ENCODE results near the gene IQSEC3. TPM values are rescaled to one million over a fixed set of nuclear protein-coding genes. Genes with fewer than 3 reads are reported as not detected.
A peak's percentile ranks its signal among the peaks of the same experiment; 100 is the strongest.
"Not testable (repeated sequence)": the region's sequence is repeated elsewhere in the genome, so short reads cannot be mapped to it uniquely, and the experiment has no call there.

IQSEC3 gene
- polyA plus RNA-seq, 4 donors, result under 0.01 to 1.5 (median 1.4) TPM; not detected in 1

- H3K4me1 ChIP-seq (ENCODE audit: control insufficient read depth in 3 of 3, insufficient read depth in 2 of 3, low read depth in 1 of 3, low read length in 2 of 3), result no peaks in the 10 kb centered on the region
- WGBS, 3 donors, result 56 to 62% (median 61%) methylated on average over 7 of the region's 7 CpGs
- no peak for FAIRE-seq
- H3K36me3 ChIP-seq (ENCODE audit: control insufficient read depth in 3 of 3, insufficient read depth in 2 of 3, low read depth in 1 of 3, low read length in 3 of 3), result no peaks in the 10 kb centered on the region
- H3K4me3 ChIP-seq (ENCODE audit: low read depth in 1 of 3, low read length in 3 of 3), result no peak overlapping the region
- H3K9me3 ChIP-seq (ENCODE audit: control insufficient read depth in 2 of 2, insufficient read depth in 1 of 2, low read depth in 1 of 2, low read length in 1 of 2), result no peaks in the 10 kb centered on the region
- no peak for DNase-seq
- H3K27me3 ChIP-seq (ENCODE audit: control insufficient read depth in 3 of 3, insufficient read depth in 3 of 3, low read length in 3 of 3), result peaks cover 0 to 18% (median 13%) of the 10 kb centered on the region in 3 donors
- no peak overlapping the region for H3K27ac ChIP-seq (ENCODE audit: low read depth in 1 of 3, low read length in 2 of 3)
Measured at GRCh38 chr12:56683-57346, 9.8 kb upstream of the IQSEC3 start.

GRCh38 chr12:57539-57938 lies 9.0 kb upstream of the IQSEC3 start:
- Histone ChIP-seq H3K4me1 (ENCODE audit: control insufficient read depth in 3 of 3, insufficient read depth in 2 of 3, low read depth in 1 of 3, low read length in 2 of 3) (no peaks in the 10 kb centered on the region), H3K9me3 (ENCODE audit: control insufficient read depth in 2 of 2, insufficient read depth in 1 of 2, low read depth in 1 of 2, low read length in 1 of 2) (no peaks in the 10 kb centered on the region), H3K36me3 (ENCODE audit: control insufficient read depth in 3 of 3, insufficient read depth in 2 of 3, low read depth in 1 of 3, low read length in 3 of 3) (no peaks in the 10 kb centered on the region), H3K27ac (ENCODE audit: low read depth in 1 of 3, low read length in 2 of 3) (no peak overlapping the region), H3K4me3 (ENCODE audit: low read depth in 1 of 3, low read length in 3 of 3) (no peak overlapping the region), H3K27me3 (ENCODE audit: control insufficient read depth in 3 of 3, insufficient read depth in 3 of 3, low read length in 3 of 3) (peaks cover 0 to 18% (median 13%) of the 10 kb centered on the region in 3 donors)
- FAIRE-seq, result no peak
- WGBS, 3 donors, result 77 to 78% (median 78%) methylated on average over 7 of the region's 7 CpGs
- no peak for DNase-seq

GRCh38 chr12:58832-59231 lies 7.7 kb upstream of the IQSEC3 start:
- H3K27me3 ChIP-seq (ENCODE audit: control insufficient read depth in 3 of 3, insufficient read depth in 3 of 3, low read length in 3 of 3), result peaks cover 0 to 18% (median 9%) of the 10 kb centered on the region in 3 donors
- no peaks in the 10 kb centered on the region for H3K4me1 ChIP-seq (ENCODE audit: control insufficient read depth in 3 of 3, insufficient read depth in 2 of 3, low read depth in 1 of 3, low read length in 2 of 3)
- H3K4me3 ChIP-seq (ENCODE audit: low read depth in 1 of 3, low read length in 3 of 3), result no peak overlapping the region
- H3K36me3 ChIP-seq (ENCODE audit: control insufficient read depth in 3 of 3, insufficient read depth in 2 of 3, low read depth in 1 of 3, low read length in 3 of 3), result no peaks in the 10 kb centered on the region
- no peak for DNase-seq
- no peak overlapping the region for H3K27ac ChIP-seq (ENCODE audit: low read depth in 1 of 3, low read length in 2 of 3)
- H3K9me3 ChIP-seq (ENCODE audit: control insufficient read depth in 2 of 2, insufficient read depth in 1 of 2, low read depth in 1 of 2, low read length in 1 of 2), result no peaks in the 10 kb centered on the region
- FAIRE-seq, result no peak

GRCh38 chr12:61845-62244 lies 4.7 kb upstream of the IQSEC3 start:
- H3K27me3 ChIP-seq (ENCODE audit: control insufficient read depth in 3 of 3, insufficient read depth in 3 of 3, low read length in 3 of 3); FAIRE-seq; H3K27ac ChIP-seq (ENCODE audit: low read depth in 1 of 3, low read length in 2 of 3); H3K4me3 ChIP-seq (ENCODE audit: low read depth in 1 of 3, low read length in 3 of 3); H3K9me3 ChIP-seq (ENCODE audit: control insufficient read depth in 2 of 2, insufficient read depth in 1 of 2, low read depth in 1 of 2, low read length in 1 of 2); H3K36me3 ChIP-seq (ENCODE audit: control insufficient read depth in 3 of 3, insufficient read depth in 2 of 3, low read depth in 1 of 3, low read length in 3 of 3); DNase-seq; H3K4me1 ChIP-seq (ENCODE audit: control insufficient read depth in 3 of 3, insufficient read depth in 2 of 3, low read depth in 1 of 3, low read length in 2 of 3): not testable (repeated sequence)

GRCh38 chr12:65491-66063 lies 990 bp upstream of the IQSEC3 start:
- H3K36me3 ChIP-seq (ENCODE audit: control insufficient read depth in 3 of 3, insufficient read depth in 2 of 3, low read depth in 1 of 3, low read length in 3 of 3); H3K9me3 ChIP-seq (ENCODE audit: control insufficient read depth in 2 of 2, insufficient read depth in 1 of 2, low read depth in 1 of 2, low read length in 1 of 2); FAIRE-seq; H3K27ac ChIP-seq (ENCODE audit: low read depth in 1 of 3, low read length in 2 of 3); H3K4me3 ChIP-seq (ENCODE audit: low read depth in 1 of 3, low read length in 3 of 3); H3K27me3 ChIP-seq (ENCODE audit: control insufficient read depth in 3 of 3, insufficient read depth in 3 of 3, low read length in 3 of 3); DNase-seq; H3K4me1 ChIP-seq (ENCODE audit: control insufficient read depth in 3 of 3, insufficient read depth in 2 of 3, low read depth in 1 of 3, low read length in 2 of 3): not testable (repeated sequence)
- 53 to 54% (median 54%) methylated on average over 4 of the region's 4 CpGs for WGBS, 3 donors

GRCh38 chr12:66782-67504 lies 376 bp downstream of the IQSEC3 start:
- H3K27me3 ChIP-seq (ENCODE audit: control insufficient read depth in 3 of 3, insufficient read depth in 3 of 3, low read length in 3 of 3); H3K4me3 ChIP-seq (ENCODE audit: low read depth in 1 of 3, low read length in 3 of 3); H3K9me3 ChIP-seq (ENCODE audit: control insufficient read depth in 2 of 2, insufficient read depth in 1 of 2, low read depth in 1 of 2, low read length in 1 of 2); H3K36me3 ChIP-seq (ENCODE audit: control insufficient read depth in 3 of 3, insufficient read depth in 2 of 3, low read depth in 1 of 3, low read length in 3 of 3); H3K27ac ChIP-seq (ENCODE audit: low read depth in 1 of 3, low read length in 2 of 3); H3K4me1 ChIP-seq (ENCODE audit: control insufficient read depth in 3 of 3, insufficient read depth in 2 of 3, low read depth in 1 of 3, low read length in 2 of 3); FAIRE-seq: not testable (repeated sequence)
- WGBS, 3 donors, result 4 to 11% (median 10%) methylated on average over 28 to 51 of the region's 66 CpGs
- DNase-seq, result peak in 1 of 2 donors; percentile 52

- H3K4me1 ChIP-seq (ENCODE audit: control insufficient read depth in 3 of 3, insufficient read depth in 2 of 3, low read depth in 1 of 3, low read length in 2 of 3); H3K27me3 ChIP-seq (ENCODE audit: control insufficient read depth in 3 of 3, insufficient read depth in 3 of 3, low read length in 3 of 3); H3K36me3 ChIP-seq (ENCODE audit: control insufficient read depth in 3 of 3, insufficient read depth in 2 of 3, low read depth in 1 of 3, low read length in 3 of 3); H3K9me3 ChIP-seq (ENCODE audit: control insufficient read depth in 2 of 2, insufficient read depth in 1 of 2, low read depth in 1 of 2, low read length in 1 of 2); DNase-seq; FAIRE-seq; H3K4me3 ChIP-seq (ENCODE audit: low read depth in 1 of 3, low read length in 3 of 3); H3K27ac ChIP-seq (ENCODE audit: low read depth in 1 of 3, low read length in 2 of 3): not testable (repeated sequence)
- 73 to 79% (median 77%) methylated on average over 5 to 6 of the region's 6 CpGs for WGBS, 3 donors
Measured at GRCh38 chr12:69677-70076, 3.1 kb downstream of the IQSEC3 start.

GRCh38 chr12:70541-70940 lies 4.0 kb downstream of the IQSEC3 start:
- H3K4me1 ChIP-seq (ENCODE audit: control insufficient read depth in 3 of 3, insufficient read depth in 2 of 3, low read depth in 1 of 3, low read length in 2 of 3); FAIRE-seq; H3K27ac ChIP-seq (ENCODE audit: low read depth in 1 of 3, low read length in 2 of 3); DNase-seq; H3K36me3 ChIP-seq (ENCODE audit: control insufficient read depth in 3 of 3, insufficient read depth in 2 of 3, low read depth in 1 of 3, low read length in 3 of 3); H3K4me3 ChIP-seq (ENCODE audit: low read depth in 1 of 3, low read length in 3 of 3); H3K27me3 ChIP-seq (ENCODE audit: control insufficient read depth in 3 of 3, insufficient read depth in 3 of 3, low read length in 3 of 3); H3K9me3 ChIP-seq (ENCODE audit: control insufficient read depth in 2 of 2, insufficient read depth in 1 of 2, low read depth in 1 of 2, low read length in 1 of 2): not testable (repeated sequence)
- 86 to 90% (median 89%) methylated on average over 2 of the region's 2 CpGs for WGBS, 3 donors
